Measurements from ENCODE around the gene TM4SF4.

The TM4SF4 gene

GRCh38 chr3:149455366-149455765, 19.1 kb upstream of the TM4SF4 start:
- DNase-seq (ENCODE audit: low read depth), result no peak

- DNase-seq (ENCODE audit: low read depth), result no peak
Measured at GRCh38 chr3:149455989-149456388, 18.5 kb upstream of the TM4SF4 start.

- no peak for DNase-seq (ENCODE audit: low read depth)
Measured at GRCh38 chr3:149459491-149460059, 14.9 kb upstream of the TM4SF4 start.

GRCh38 chr3:149460117-149460516, 14.4 kb upstream of the TM4SF4 start:
- DNase-seq (ENCODE audit: low read depth), result no peak

GRCh38 chr3:149462051-149462450, 12.4 kb upstream of the TM4SF4 start:
- no peak for DNase-seq (ENCODE audit: low read depth)

GRCh38 chr3:149462581-149463011, 11.9 kb upstream of the TM4SF4 start:
- DNase-seq (ENCODE audit: low read depth), result peak; percentile 60

GRCh38 chr3:149463921-149464320, 10.6 kb upstream of the TM4SF4 start:
- DNase-seq (ENCODE audit: low read depth), result no peak

- DNase-seq (ENCODE audit: low read depth), result no peak
Measured at GRCh38 chr3:149464542-149465328, 9.8 kb upstream of the TM4SF4 start.

GRCh38 chr3:149465351-149465883, 9.1 kb upstream of the TM4SF4 start:
- no peak for DNase-seq (ENCODE audit: low read depth)

- peak; percentile 84 for DNase-seq (ENCODE audit: low read depth)
Measured at GRCh38 chr3:149466192-149466591, 8.3 kb upstream of the TM4SF4 start.

- DNase-seq (ENCODE audit: low read depth), result no peak
Measured at GRCh38 chr3:149468504-149469212, 5.8 kb upstream of the TM4SF4 start.

GRCh38 chr3:149470381-149470780, 4.1 kb upstream of the TM4SF4 start:
- no peak for DNase-seq (ENCODE audit: low read depth)

GRCh38 chr3:149472030-149472797, 2.3 kb upstream of the TM4SF4 start:
- DNase-seq (ENCODE audit: low read depth), result no peak

GRCh38 chr3:149473357-149474249, 894 bp upstream of the TM4SF4 start:
- DNase-seq (ENCODE audit: low read depth), result peak; percentile 78

- DNase-seq (ENCODE audit: low read depth), result no peak
Measured at GRCh38 chr3:149475451-149476060, 1.1 kb downstream of the TM4SF4 start.

- DNase-seq (ENCODE audit: low read depth), result no peak
Measured at GRCh38 chr3:149476225-149476624, 1.7 kb downstream of the TM4SF4 start.

- DNase-seq (ENCODE audit: low read depth), result no peak
Measured at GRCh38 chr3:149479621-149480325, 5.3 kb downstream of the TM4SF4 start.

GRCh38 chr3:149480326-149481017, 6.0 kb downstream of the TM4SF4 start:
- DNase-seq (ENCODE audit: low read depth), result no peak

- no peak for DNase-seq (ENCODE audit: low read depth)
Measured at GRCh38 chr3:149481056-149481455, 6.6 kb downstream of the TM4SF4 start.
